Forelimb muscle (tissue), 1 donor: Measurements from ENCODE around the gene BCAS3. TPM values are rescaled to one million over a fixed set of nuclear protein-coding genes. Genes with fewer than 3 reads are reported as not detected.
"Not testable (repeated sequence)": the region's sequence is repeated elsewhere in the genome, so short reads cannot be mapped to it uniquely, and the experiment has no call there.

Experiments
- DNase-seq: peaks from one replicate; pipeline ENCODE4 v3.0.0-alpha.2; 2013; ENCODE audit warnings: low read depth
- polyA plus RNA-seq: library from polyadenylated mRNA; unstranded; fragments of 120-200 nt; gene quantifications from one replicate; pipeline ENCODE4 v1.2.1, GENCODE V29; 2013; ENCODE audit not compliant: insufficient read length

Gene BCAS3
- polyA plus RNA-seq, 1 donor = 10.1 TPM

DNA sequence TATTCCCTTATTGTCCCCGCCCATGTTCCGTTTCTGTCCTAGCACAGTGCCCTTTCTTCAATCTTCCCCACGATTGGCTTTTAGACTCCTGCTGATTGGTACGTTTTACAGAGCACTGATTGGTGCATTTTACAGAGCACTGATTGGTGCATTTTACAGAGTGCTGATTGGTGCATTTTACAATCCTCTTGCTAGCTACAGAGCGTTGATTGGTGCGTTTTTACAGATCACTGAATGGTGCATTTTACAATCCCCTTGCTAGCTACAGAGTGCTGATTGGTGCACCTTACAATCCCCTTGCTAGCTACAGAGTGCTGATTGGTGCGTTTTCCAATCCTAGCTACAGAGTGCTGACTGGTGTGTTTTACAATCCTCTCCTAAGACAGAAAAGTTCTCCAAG, 3.0 kb upstream of the BCAS3 start:
- not testable (repeated sequence) for DNase-seq

DNA sequence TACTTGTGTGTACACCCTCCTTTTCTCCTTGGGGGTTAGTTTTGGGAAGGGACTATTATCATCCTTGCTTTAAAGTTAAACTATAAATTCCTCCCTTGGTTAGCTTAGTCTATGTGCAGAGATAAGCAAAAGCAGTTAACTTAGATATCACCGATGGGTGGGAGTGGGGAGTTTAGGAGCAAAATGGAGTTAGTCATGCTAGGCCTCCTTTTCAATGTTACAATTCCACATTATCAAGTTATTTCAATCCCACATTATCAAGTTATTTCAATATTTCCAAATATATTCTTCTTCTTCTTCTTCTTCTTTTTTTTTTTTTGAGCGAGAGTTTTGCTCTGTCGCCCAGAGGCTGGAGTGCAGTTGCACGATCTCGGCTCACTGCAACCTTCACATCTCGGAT, 1.7 kb upstream of the BCAS3 start:
- DNase-seq = no peak

DNA sequence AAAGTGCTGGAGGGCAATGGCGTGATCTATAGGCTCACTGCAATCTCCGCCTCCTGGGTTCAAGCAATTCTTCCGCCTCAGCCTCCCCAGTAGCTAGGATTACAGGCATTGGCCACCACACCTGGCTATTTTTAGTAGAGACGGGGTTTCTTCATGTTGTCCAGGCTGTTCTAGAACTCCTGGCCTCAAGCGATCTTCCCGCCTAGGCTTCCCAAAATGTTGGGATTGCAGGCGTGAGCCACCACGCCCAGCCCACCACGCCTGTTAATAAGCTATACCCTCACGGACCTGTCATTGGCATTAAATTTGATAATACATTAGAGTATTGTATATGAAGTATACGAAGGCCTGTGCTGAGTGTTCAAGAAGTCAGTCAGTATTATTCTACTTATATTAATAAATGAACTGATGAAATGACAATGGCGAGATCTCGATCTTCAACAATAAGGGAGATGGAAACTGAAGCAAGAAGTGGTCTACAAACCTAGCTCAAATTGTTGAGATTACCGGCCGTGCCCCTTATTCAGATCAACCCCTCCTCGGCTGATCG, 818 bp upstream of the BCAS3 start:
- DNase-seq = no peak

DNA sequence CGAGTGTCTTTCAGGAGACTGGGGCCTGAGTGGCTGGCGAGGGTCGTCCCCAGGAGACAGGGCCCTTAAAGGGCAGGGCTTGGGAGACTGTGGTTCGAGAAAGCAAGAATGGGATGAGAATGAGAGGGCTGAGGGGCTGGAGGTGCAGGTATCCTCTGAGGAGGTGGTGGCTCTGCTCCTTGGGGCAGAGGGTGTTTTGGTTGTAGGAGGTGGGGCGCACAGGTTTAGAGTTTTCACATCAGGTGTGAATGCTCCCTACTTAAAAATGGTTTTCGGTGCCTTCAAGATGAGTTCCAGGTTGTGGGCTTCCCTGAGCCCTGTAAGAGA, 430 bp downstream of the BCAS3 start:
- no peak for DNase-seq

DNA sequence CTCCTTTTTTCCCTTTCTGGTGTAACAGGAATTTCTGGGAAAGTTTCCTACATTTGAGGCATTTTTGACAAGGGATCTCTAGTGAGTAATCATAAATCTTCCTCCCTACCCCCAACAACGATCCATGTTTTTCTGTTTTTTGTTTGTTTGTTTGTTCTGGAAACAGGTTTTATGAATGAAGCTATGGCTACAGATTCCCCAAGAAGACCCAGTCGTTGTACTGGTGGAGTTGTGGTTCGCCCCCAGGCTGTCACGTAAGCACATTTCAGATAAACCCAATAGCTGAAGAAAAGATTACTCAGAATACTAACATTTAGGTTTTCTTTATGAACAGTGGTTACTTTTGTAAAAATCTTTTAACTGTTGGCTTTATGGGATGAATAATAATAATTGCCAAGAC, 1.6 kb downstream of the BCAS3 start:
- no peak for DNase-seq

DNA sequence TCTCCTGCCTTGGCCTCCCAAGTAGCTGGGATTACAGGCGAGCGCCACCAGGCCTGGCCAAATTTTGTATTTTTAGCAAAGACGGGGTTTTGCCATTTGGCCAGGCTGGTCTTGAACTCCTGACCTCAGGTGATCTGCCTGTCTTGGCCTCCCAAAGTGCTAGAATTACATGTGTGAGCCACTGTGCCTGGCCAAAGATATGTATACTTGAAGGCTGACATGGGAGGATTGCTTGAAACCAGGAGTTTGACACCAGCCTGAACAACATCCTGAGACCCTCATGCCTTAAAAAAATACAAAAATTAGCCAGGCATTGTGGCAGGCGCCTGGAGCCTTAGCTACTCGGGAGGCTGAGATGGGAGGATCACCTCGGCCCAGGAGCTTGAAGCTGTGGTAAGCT, 3.1 kb downstream of the BCAS3 start:
- DNase-seq = no peak

DNA sequence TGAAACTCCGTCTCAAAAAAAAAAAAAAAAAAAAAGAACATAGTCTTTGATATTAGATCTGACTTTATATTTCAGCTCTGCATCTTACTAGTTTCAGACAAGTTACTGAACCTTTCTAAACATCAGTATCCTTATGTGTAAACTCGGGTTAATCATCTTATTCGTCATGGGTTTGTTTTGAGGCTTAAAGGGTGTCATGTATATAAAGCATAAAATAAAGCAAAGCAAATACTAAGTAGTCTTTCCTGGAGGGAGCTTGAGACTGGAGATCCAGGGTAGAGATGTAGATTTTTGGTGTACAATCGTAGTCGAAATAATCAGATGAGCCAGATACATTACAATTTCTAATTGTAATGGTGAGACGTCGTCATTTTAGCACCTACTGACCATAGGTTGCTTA, 7.8 kb downstream of the BCAS3 start:
- no peak for DNase-seq

DNA sequence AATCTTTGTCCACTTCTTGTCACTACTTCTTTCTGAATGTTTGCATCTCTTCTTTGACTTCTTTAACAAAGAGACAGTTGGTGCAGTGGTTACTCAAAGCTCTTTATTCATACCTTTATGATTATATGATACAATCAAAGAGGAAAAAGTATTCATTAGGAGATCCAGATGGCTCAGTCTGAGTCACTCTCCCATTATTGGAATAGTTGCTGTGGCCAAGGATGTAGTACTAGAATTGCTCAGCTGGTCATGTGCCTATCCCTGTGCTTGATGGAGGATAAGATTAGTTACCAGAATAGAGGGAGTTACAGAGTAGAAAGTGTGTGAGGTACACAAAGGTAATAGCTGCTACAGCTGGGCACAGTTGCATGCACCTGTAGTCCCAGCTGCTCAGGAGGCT, 18.3 kb downstream of the BCAS3 start:
- no peak for DNase-seq

DNA sequence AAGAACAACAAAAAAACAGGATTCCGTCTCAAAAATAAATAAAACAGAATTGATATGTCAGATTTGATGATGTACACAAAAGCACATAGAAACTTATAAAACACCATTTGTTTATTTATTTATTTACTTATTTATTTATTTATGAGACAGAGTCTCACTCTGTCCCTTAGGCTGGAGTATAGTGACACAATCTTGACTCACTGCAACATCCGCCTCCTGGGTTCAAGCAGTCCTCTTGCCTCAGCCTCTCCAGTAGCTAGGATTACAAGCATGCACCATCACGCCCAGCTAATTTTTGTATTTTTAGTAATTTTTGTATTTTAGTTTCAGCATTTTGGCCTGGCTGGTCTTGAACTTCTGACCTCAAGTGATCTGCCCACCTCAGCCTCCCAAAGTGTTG, 21.4 kb downstream of the BCAS3 start:
- DNase-seq = no peak

DNA sequence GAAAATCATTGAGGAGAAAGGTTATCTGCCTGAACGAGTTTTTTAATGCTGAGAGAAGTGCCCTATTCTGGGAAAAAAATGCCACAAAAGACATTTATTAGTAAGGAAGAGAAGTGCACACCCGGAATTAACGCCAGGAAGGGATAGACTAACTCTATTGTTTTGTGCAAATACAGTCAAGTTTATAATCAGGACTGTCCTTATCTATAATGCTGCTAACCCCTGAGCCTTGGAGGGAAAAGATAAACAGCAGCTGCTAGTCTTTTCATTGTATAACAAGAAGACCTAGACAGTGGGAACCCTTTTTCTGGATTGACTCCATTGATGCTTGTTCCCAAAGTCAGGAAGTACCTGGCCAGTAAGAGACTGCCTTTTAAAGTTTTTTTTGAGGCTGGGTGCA, 26.5 kb downstream of the BCAS3 start:
- no peak for DNase-seq

DNA sequence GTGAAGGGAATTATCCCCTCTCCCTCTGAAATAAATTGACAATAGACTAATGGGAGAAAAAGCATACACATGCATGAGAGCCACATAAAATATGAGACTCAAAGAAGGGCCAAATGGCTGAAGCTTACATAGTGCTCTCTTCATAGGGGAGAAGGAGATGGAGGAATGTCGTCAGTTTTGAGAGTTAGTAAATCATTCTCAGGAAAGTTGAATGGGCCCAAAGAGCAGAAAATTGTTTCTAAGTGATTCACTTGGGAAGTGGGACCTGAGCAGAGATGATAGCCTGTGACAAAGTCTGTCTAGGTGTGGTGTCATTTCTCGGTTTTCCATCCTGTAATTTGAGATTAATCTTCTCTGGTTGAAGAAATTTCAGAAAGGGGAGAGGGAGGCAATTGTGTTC, 35.0 kb downstream of the BCAS3 start:
- DNase-seq = no peak

DNA sequence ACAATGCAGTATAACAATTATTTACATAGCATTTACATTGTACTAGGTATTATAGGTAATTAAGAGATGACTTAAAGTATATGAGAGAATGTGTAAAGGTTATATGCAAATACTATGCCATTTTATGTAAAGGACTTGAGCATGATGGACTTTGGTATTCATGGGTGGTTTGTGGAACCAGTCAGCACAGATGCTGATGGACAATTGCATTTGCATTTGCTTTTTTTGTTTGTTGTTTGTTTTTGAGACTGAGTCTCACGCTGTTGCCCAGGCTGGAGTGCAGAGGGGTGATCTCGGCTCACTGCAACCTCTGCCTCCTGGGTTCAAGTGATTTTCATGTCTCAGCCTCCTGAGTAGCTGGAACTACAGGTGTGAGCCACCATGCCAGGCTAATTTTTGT, 36.0 kb downstream of the BCAS3 start:
- DNase-seq = no peak

DNA sequence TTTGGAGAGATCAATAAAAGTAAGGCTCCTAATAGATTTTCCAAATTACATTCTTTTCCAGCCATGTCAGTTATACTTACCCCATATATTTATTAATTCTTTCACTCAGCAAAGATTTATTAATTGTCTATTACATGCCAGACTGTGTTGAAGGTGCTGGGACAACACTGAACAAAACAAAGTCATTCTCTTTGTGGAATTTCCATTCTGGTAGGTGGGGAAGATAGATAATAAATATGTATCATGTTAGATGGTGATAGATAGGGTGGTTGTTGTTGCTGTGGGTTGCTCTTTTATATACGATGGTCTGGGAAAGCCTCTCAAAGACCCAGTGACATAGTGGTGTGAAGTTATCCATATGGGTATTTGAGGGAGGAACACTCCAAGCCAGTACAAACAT, 39.1 kb downstream of the BCAS3 start:
- DNase-seq = no peak

DNA sequence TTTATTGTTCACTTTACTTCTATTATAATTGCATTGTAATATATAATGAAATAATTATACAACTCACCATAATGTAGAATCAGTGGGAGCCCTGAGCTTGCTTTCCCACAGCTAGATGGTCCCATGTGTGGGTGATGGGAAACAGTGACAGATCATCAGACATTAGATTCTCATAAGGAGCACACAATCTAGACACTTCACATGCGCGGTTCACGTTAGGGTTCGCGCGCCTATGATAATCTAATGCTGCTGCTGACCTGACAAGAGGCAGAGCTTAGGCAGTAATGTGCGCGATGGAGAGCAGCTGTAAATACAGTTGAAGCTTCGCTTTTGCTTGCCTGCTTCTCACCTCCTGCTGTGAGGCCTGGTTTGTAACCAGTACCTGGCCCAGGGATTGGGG, 40.2 kb downstream of the BCAS3 start:
- no peak for DNase-seq

DNA sequence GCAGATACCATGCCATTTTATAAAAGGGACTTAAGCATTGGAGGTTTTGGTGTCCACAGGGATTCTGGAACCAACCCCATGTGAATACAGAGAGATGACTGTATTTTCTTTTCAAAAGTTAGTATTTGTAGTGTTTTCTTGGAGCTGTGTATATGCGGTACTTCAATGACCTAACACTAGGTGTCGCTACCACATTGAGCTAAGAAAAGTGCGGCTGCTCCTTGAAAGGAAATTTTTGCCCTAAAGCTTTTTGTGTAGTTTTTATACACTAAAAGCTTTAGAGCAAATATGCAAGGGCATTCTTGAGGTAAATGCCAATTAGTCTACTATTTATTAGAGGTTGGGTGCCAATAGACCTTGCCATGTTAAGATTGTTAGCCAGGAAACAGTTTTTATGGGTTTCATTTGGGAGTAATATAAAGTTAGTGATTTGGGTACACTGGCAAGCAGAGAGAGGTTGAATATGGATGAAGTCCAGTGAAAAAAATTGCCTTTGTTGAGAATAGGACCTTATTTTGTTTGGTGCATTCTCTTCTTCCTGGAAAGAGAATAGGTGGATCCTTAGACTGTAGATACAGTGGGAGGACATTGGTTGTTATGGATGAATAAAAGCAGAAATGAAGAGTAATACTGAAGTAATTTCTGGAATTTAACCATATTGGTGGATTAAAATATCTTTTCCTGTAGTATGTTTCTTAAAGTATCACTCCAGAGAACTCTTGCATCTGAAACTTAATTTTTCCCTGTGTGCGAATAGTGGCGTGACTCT, 43.3 kb downstream of the BCAS3 start:
- peak; percentile 59 for DNase-seq

DNA sequence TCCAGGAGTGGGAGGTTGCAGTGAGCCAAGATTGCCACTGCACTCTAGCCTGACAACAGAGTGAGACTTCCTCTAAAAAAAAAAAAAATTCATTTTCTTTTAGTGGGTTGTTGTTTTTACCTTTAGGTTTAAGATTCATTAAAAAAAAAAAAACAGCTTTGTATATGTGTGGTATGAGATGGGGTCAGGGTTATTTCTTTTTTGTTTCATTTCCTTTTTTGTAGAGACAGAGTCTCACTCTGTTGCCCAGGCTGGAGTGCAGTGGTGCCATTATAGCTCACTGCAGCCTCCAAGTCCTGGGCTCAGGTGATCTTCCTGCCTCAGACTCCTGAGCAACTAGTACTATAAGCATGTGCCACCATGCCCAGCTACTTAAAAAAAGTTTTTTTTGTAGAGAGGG, 47.0 kb downstream of the BCAS3 start:
- no peak for DNase-seq

DNA sequence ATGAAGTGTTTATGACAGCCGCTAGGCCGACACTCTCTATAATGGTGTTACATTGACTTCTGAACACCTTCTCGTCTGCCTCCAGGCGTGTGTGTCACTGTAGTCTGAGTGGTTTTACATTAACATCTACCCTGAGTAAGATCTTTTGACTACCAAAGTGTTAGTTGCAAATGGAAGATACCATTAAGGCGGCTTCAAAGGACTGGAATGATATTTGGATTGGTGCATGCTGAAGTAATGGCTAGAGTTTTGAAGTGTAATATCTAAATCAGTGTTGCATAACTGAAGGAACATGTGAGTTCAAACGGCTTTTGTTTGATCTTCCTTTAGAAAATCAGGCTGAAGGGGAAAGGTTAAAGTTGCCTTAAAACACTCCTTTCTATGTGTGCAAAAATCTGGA, 52.2 kb downstream of the BCAS3 start:
- no peak for DNase-seq

DNA sequence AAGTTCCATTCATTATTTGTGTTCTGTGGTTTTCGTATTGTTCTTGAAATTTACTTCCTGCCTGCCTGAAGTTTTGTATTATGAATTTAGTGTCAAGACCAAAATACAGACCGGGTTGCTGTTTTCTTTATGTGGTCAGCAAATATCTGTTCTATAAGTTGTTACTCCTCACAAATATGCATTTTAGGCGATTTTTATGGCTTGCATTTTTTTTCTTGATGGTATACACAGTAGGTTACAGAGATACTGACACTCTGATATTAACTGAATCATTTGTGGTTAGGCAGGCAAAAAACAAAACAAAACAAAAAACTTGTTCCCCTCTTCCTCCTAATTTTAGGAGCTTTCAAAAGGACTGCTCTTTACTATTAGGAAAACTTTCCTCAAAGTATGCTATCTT, 52.6 kb downstream of the BCAS3 start:
- no peak for DNase-seq

DNA sequence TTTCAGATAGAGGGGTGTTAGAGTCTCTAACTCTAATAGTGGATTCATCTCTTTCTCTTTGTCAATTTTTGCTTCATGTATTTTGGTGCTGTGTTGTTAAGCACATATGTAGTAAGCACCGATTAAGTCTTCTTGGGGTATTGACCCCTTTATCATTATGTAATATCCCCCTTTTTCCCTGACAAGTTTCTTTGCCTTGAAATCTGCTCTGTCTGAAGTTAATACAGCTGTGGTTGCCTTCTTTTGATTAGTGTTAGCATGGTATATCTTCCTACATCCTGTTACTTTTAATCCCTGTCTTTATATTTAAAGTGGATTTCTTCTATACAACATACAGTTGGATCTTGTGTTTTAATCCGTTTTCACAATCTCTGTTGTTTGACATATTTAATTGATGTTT, 60.6 kb downstream of the BCAS3 start:
- DNase-seq = no peak

DNA sequence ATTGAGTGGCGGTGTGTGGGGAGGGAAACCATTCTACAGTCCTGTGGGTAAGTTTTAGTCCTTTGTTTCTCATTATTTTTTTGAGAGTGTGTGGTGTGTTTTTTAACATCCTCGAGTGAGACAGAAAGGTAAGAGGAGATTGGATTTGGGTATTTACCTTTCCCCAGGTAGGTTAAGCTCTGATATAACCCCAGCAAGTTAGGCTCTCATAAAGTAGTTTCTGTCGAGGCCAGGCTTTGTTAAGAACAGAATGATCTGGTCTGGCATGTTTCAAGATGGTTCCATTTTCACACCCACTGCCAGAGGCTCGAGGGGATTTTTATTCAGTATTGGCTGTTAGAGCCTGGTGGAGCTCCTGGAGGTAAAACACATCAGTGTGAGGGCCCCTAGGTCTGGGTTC, 62.9 kb downstream of the BCAS3 start:
- DNase-seq = no peak

DNA sequence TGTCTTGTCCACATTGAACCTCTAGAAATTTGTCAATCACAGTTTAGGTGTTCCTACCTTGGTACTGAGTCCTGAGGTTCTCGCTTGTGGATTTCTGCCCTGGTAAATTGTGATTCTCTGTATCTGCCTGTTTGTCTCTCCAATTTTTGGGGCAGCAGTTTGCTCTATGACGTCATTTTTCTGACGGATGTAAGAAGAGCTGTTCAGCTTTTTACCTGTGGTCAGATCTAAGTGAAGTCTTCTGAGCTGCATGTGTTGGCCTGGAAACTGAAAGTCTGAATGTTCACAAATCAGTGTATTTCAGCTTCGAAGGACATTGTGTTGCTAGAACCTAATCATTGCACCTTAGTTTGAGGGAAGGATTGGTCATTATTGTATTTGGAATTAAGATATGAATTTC, 63.4 kb downstream of the BCAS3 start:
- DNase-seq = no peak

DNA sequence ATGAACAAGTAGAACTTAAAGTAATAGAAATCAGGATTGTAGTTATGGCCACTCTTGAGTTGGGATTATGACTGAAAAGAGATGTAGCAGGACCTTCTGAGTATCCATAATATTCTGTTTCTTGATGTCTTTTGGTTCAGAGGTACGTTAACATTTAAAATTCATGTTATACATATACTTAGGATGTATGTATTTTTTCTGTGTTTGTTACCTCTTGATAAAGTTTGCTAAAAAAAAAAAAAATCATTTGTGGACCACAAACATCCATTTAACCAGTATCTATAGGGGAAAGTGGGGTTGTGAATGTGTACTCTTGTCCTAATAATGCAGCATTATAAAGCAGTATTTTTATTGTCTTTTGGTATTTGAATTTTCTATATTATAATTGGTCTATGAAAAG, 65.6 kb downstream of the BCAS3 start:
- no peak for DNase-seq

DNA sequence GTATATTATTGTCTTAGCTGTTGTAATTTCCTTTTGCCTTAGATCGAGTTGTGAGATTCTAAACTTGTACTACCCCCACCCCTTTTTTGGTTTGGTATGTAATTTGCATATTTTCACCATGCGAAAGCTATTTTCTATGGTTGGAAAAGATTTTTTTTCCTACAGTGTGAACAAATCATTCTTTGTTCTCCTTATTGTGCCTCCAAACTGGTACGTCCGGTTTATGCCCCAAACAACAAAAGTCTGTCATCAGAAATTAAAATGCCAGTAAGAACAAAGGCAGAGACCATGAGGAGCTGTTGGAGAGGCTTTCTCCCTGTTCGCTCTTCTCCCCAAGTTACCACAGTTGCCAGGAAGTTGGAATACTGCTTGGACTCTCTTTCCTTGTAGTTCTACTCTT, 66.1 kb downstream of the BCAS3 start:
- DNase-seq = no peak

DNA sequence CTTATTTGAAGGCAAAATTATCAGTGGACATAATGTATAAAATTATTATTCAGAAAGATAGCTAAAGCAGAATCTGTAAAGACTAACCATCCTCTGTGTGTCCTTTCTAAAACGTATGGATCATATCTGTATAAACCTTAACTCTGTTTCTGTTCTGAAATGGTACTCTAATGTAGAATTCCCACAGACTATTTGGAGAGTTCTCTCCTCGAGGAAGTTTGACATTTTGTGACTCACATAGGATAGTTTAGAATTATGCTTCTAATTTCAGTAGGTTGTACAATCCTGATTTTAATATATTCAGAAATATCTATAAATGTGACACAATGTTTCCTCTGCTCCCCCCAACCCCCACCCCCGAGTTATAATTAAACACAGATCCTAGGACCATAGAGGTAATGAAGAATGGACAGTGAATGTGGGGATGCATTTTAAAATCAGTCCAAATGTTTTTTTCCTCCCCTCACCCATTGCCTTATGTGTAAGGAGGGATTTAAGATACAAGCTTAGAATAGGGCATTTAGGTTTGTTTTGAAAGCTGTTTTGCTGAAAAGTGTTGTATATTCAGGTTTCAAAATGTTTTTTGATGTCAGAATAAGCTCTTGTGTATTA, 66.8 kb downstream of the BCAS3 start:
- no peak for DNase-seq
